ENCODE data around the gene ZDHHC5. TPM values are rescaled to one million over a fixed set of nuclear protein-coding genes. Genes with fewer than 3 reads are reported as not detected.

Gene ZDHHC5
- total and polyA plus RNA-seq, 2 of the 4 experiments (the other 2 are of a cell fraction): 19.4 to 45.7 TPM

DNA sequence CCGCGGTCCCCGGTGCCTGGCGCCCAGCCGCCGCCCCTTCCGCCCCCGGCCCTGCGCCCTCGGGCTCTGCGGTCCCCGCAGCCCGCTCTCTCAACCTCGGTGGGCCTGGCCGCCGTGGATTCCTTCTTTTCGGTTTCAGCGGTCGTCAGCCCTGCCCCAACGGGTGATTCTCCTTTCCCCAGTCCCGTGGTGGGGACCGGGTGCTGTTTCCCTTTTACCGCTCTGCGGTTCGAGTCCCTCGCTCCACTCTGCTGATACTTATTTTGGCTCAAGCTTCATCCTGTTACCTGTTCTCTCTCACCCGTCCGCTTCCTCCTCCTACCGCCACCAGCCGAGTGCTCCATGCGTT, 494 bp downstream of the ZDHHC5 start:
- Histone ChIP-seq H3K9me1 (ENCODE audit: insufficient read depth, low read length) (0 out of 2 replicates have a peak, but pooled peaks cover 2% of the 10 kb centered on the region), H3K4me2 (ENCODE audit: low read depth, low read length) (peak overlapping the region; percentile 84), H3K79me1 (ENCODE audit: low read depth in 1 of 2, low read length in 2 of 2) (peaks cover 3 to 26% of the 10 kb centered on the region in 2 experiments; a peak in 2 of 4 replicates), H2BK120ac (ENCODE audit: low read depth, low read length) (peak overlapping the region; percentile 60), H3K9me3 (ENCODE audit: control insufficient read depth, insufficient read depth, low read length) (no peaks in the 10 kb centered on the region), H4K5ac (ENCODE audit: low read depth, low read length) (peak overlapping the region; percentile 16; the same call in 1 of the 2 replicates), H3K4me3 (ENCODE audit: insufficient read depth, low read depth, low read length) (peak overlapping the region; percentile 98), H3K27ac (ENCODE audit: insufficient read depth, low read length) (peak overlapping the region; percentile 94), H3K36me3 (ENCODE audit: control insufficient read depth, insufficient read depth, low read length) (peaks cover 11% of the 10 kb centered on the region), H2AFZ (replicated peaks; ENCODE audit: low read length, poor library complexity) (peak overlapping the region; percentile 92), H3K18ac (ENCODE audit: low read depth, low read length) (peak overlapping the region; percentile 54), H3K27me3 (ENCODE audit: control insufficient read depth, insufficient read depth, low read length) (no peaks in the 10 kb centered on the region), H3K4ac (ENCODE audit: low read depth, low read length) (peak overlapping the region; percentile 97), H4K8ac (ENCODE audit: low read depth in 2 of 2, low read length in 2 of 2) (peak overlapping the region; percentile 44 to 76), H2BK15ac (ENCODE audit: low read depth, low read length) (no peak overlapping the region), H3K4me1 (ENCODE audit: control insufficient read depth, insufficient read depth, low read length) (peaks cover 2% of the 10 kb centered on the region; the same call in 1 of the 2 replicates), H2AK9ac (replicated peaks; ENCODE audit: low read depth, low read length, poor library complexity) (peak overlapping the region; percentile 94), H4K20me1 (ENCODE audit: insufficient read depth, low read length) (peaks cover 12% of the 10 kb centered on the region), H4K91ac (ENCODE audit: insufficient read depth, low read depth, low read length) (peak overlapping the region; percentile 65), H2BK20ac (ENCODE audit: low read depth, low read length) (no peak overlapping the region), H3K23ac (ENCODE audit: low read depth, low read length) (peak overlapping the region; percentile 88), H3K9ac (ENCODE audit: low read depth, low read length) (peak overlapping the region; percentile 99), H3K14ac (replicated peaks; ENCODE audit: low read depth, low read length) (peak overlapping the region; percentile 96), H2AK5ac (ENCODE audit: low read depth, low read length) (peak overlapping the region; percentile 90), H2BK5ac (ENCODE audit: low read depth, low read length, poor library complexity, severe bottlenecking) (peak overlapping the region; percentile 73), H3K56ac (ENCODE audit: extremely low read depth, insufficient read depth, low read length) (peak overlapping the region; percentile 86)
- 0% methylated on average over 16 of the region's 31 CpGs; no CpG with 5 or more reads in 1 of the 2 experiments for WGBS, 2 experiments (ENCODE audit: extremely low coverage in 2 of 2, insufficient read length in 1 of 2)
- ChIA-PET POLR2A (ENCODE audit: unreplicated experiment) (no interaction called here), CTCF (no interaction called here)
- TF ChIP-seq RFX5 (IDR thresholded peaks at IDR 0.05; ENCODE audit: low read depth, low read length) (no peak), FOS (IDR thresholded peaks at IDR 0.05; ENCODE audit: low read depth, low read length) (no peak), SMC3 (IDR thresholded peaks at IDR 0.05; ENCODE audit: low read depth, low read length) (no peak), MXI1 (IDR thresholded peaks at IDR 0.05; ENCODE audit: borderline replicate concordance, low read depth, low read length) (peak; percentile 21; the same call in 1 of the 2 replicates)
- TF ChIP-seq, protein P1, sequence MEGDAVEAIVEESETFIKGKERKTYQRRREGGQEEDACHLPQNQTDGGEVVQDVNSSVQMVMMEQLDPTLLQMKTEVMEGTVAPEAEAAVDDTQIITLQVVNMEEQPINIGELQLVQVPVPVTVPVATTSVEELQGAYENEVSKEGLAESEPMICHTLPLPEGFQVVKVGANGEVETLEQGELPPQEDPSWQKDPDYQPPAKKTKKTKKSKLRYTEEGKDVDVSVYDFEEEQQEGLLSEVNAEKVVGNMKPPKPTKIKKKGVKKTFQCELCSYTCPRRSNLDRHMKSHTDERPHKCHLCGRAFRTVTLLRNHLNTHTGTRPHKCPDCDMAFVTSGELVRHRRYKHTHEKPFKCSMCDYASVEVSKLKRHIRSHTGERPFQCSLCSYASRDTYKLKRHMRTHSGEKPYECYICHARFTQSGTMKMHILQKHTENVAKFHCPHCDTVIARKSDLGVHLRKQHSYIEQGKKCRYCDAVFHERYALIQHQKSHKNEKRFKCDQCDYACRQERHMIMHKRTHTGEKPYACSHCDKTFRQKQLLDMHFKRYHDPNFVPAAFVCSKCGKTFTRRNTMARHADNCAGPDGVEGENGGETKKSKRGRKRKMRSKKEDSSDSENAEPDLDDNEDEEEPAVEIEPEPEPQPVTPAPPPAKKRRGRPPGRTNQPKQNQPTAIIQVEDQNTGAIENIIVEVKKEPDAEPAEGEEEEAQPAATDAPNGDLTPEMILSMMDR (conservative IDR thresholded peaks at IDR 0.05; ENCODE audit: low read depth, low read length): no peak
- dilution Hi-C loops (cut with HindIII; ENCODE audit: low sequenced_read_pairs, unreplicated experiment): no loop called here
- no peak for DNase-seq
- in situ Hi-C loops (cut with MboI; ENCODE audit: low sequenced_read_pairs): no loop called here
- no TSS peak for BruUV-seq (replicated peaks)
- no peak for ATAC-seq (ENCODE audit: low read depth)
- intact Hi-C loops (cut with micrococcal nuclease): loop anchor here (5.0 kb wide), 2 partner anchors 649 to 854 kb away; no protein-coding TSS in a partner anchor
